H9 (cell line): ENCODE measurements around the gene UMPS. TPM values are rescaled to one million over a fixed set of nuclear protein-coding genes. Genes with fewer than 3 reads are reported as not detected.
A peak's percentile ranks its signal among the peaks of the same experiment; 100 is the strongest.

Experiments used
- DNase-seq: peaks from one replicate; pipeline ENCODE4 v3.0.0-alpha.2; 2017
- H2AFZ ChIP-seq: one replicate; pipeline ENCODE4 v1.6.1; 2013; ENCODE audit warnings: mild to moderate bottlenecking, low read length, control low read depth, moderate library complexity
- H2AK5ac ChIP-seq: 2 replicates; pipeline ENCODE4 v1.6.1; 2013; ENCODE audit warnings: low read length, control low read depth, mixed read lengths; ENCODE audit not compliant: insufficient read length
- H2BK120ac ChIP-seq: one replicate; pipeline ENCODE4 v1.6.1; 2013; ENCODE audit warnings: low read depth, mild to moderate bottlenecking, low read length, control low read depth, inconsistent platforms; ENCODE audit not compliant: poor library complexity, severe bottlenecking
- H2BK12ac ChIP-seq: 2 replicates; pipeline ENCODE4 v1.6.1; 2013; ENCODE audit warnings: low read length, control low read depth, mixed read lengths, low read depth; ENCODE audit not compliant: insufficient read length
- H2BK15ac ChIP-seq: 2 replicates; pipeline ENCODE4 v1.6.1; 2013; ENCODE audit warnings: low read depth, low read length, control low read depth
- H2BK20ac ChIP-seq: one replicate; pipeline ENCODE4 v1.6.1; 2013; ENCODE audit warnings: low read depth, mild to moderate bottlenecking, low read length, control low read depth, inconsistent platforms; ENCODE audit not compliant: poor library complexity, severe bottlenecking
- H2BK5ac ChIP-seq: 2 replicates; pipeline ENCODE4 v1.6.1; 2013; ENCODE audit warnings: low read length, control low read depth, mixed read lengths; ENCODE audit not compliant: insufficient read length
- H3K14ac ChIP-seq: 2 replicates; pipeline ENCODE4 v1.6.1; 2013; ENCODE audit warnings: low read length, control low read depth; ENCODE audit not compliant: insufficient read depth
- H3K18ac ChIP-seq: 2 replicates; pipeline ENCODE4 v1.6.1; 2013; ENCODE audit warnings: low read depth, mild to moderate bottlenecking, mixed read lengths, low read length, control low read depth; ENCODE audit not compliant: insufficient read length
- H3K23ac ChIP-seq: 2 replicates; pipeline ENCODE4 v1.6.1; 2013; ENCODE audit warnings: low read length, control low read depth, mixed read lengths, low read depth; ENCODE audit not compliant: insufficient read length
- H3K23me2 ChIP-seq: 2 replicates; pipeline ENCODE4 v1.6.1; 2013; ENCODE audit warnings: low read depth, mild to moderate bottlenecking, mixed read lengths, low read length, control low read depth; ENCODE audit not compliant: insufficient read length, poor library complexity, severe bottlenecking
- H3K27ac ChIP-seq: 2 replicates; pipeline ENCODE4 v1.5.1; 2013; ENCODE audit warnings: low read length, control low read depth, mixed read lengths, low read depth; ENCODE audit not compliant: insufficient read length
- H3K27me3 ChIP-seq: 2 replicates; pipeline ENCODE4 v1.6.1; 2013; ENCODE audit warnings: low read length, control low read depth, inconsistent platforms; ENCODE audit not compliant: insufficient read depth
- H3K4ac ChIP-seq: 2 replicates; pipeline ENCODE4 v1.6.1; 2013; ENCODE audit warnings: low read depth, mild to moderate bottlenecking, control low read depth, inconsistent platforms, low read length, moderate library complexity
- H3K4me1 ChIP-seq: 2 replicates; pipeline ENCODE4 v1.6.1; 2013; ENCODE audit warnings: low read length, control low read depth, inconsistent platforms; ENCODE audit not compliant: insufficient read depth
- H3K4me2 ChIP-seq: 2 replicates; pipeline ENCODE4 v1.6.1; 2013; ENCODE audit warnings: low read length, control low read depth, mixed read lengths; ENCODE audit not compliant: insufficient read length, insufficient read depth
- H3K56ac ChIP-seq: 2 replicates; pipeline ENCODE4 v1.6.1; 2013; ENCODE audit warnings: low read depth, mild to moderate bottlenecking, mixed read lengths, low read length, control low read depth; ENCODE audit not compliant: insufficient read length
- H3K79me1 ChIP-seq: 2 replicates; pipeline ENCODE4 v1.6.1; 2013; ENCODE audit warnings: low read depth, mild to moderate bottlenecking, moderate library complexity, low read length, control low read depth, inconsistent platforms; ENCODE audit not compliant: insufficient read depth, poor library complexity, severe bottlenecking
- H3K79me2 ChIP-seq: 2 replicates; pipeline ENCODE4 v1.6.1; 2013; ENCODE audit warnings: low read length, control low read depth, inconsistent platforms; ENCODE audit not compliant: insufficient read depth
- H3K9ac ChIP-seq: 2 replicates; pipeline ENCODE4 v1.6.1; 2013; ENCODE audit warnings: low read length, control low read depth, mixed read lengths; ENCODE audit not compliant: insufficient read length; ENCODE audit errors: extremely low read depth
- H3K9me3 ChIP-seq: one replicate; pipeline ENCODE4 v1.6.1; 2013; ENCODE audit warnings: low read depth, low read length, inconsistent platforms; ENCODE audit not compliant: control insufficient read depth
- H3T11ph ChIP-seq: one replicate; pipeline ENCODE4 v1.6.1; 2013; ENCODE audit warnings: mild to moderate bottlenecking, low read length, control low read depth, inconsistent platforms
- H4K20me1 ChIP-seq: one replicate; pipeline ENCODE4 v1.6.1; 2013; ENCODE audit not compliant: control insufficient read depth, insufficient read length, insufficient read depth
- H4K5ac ChIP-seq: 2 replicates; pipeline ENCODE4 v1.6.1; 2013; ENCODE audit warnings: low read depth, mild to moderate bottlenecking, mixed read lengths, low read length, control low read depth; ENCODE audit not compliant: insufficient read length
- H4K8ac ChIP-seq: replicated peaks from 2 replicates; pipeline ENCODE4 v1.6.1; 2013; ENCODE audit warnings: low read length, control low read depth, mixed read lengths, low read depth; ENCODE audit not compliant: insufficient read length
- H4K91ac ChIP-seq: 2 replicates; pipeline ENCODE4 v1.6.1; 2013; ENCODE audit warnings: low read depth, mild to moderate bottlenecking, moderate library complexity, mixed read lengths, low read length, control low read depth; ENCODE audit not compliant: insufficient read length
- H3K27ac Mint-ChIP-seq, 3 experiments: 2 replicates in 2 of 3; 3 replicates in 1 of 3; pipeline ENCODE4 v1.8.0; 2020 to 2021; ENCODE audit warnings: mixed read lengths in 3 of 3, mild to moderate bottlenecking in 1 of 3, moderate library complexity in 1 of 3
- H3K27me3 Mint-ChIP-seq: 2 replicates; pipeline ENCODE4 v1.8.0; 2021; ENCODE audit warnings: low read depth, mild to moderate bottlenecking, moderate library complexity, mixed read lengths
- H3K36me3 Mint-ChIP-seq, 3 experiments: 2 replicates in 2 of 3; 3 replicates in 1 of 3; pipeline ENCODE4 v1.8.0; 2020 to 2021; ENCODE audit warnings: low read depth in 3 of 3, mixed read lengths in 3 of 3; ENCODE audit not compliant: insufficient read depth in 1 of 3
- H3K4me1 Mint-ChIP-seq, 2 experiments: 2 replicates each; pipeline ENCODE4 v1.8.0; 2020; ENCODE audit warnings: mixed read lengths in 2 of 2
- H3K4me3 Mint-ChIP-seq, 2 experiments: 2 replicates in 1 of 2; 3 replicates in 1 of 2; pipeline ENCODE4 v1.8.0; 2020 to 2021; ENCODE audit warnings: mild to moderate bottlenecking in 2 of 2, mixed read lengths in 2 of 2, moderate library complexity in 1 of 2
- H3K9me3 Mint-ChIP-seq, 2 experiments: 2 replicates in 1 of 2; 3 replicates in 1 of 2; pipeline ENCODE4 v1.8.0; 2020; ENCODE audit warnings: mild to moderate bottlenecking in 2 of 2, mixed read lengths in 2 of 2, moderate library complexity in 1 of 2
- CTCF ChIP-seq: fragments of 200-600 bp; sonication (generic); conservative IDR thresholded peaks from 3 replicates; pipeline ENCODE4 v1.8.0; 2021; ENCODE audit warnings: antibody characterized with exemption, mild to moderate bottlenecking
- WGBS: extraction: QIAGEN DNeasy Blood & Tissue Kit; methylation state at CpG from one replicate; pipeline ENCODE4 v1.1.7; 2013; ENCODE audit warnings: missing lambda C conversion rate, low lambda C conversion rate, mixed read lengths; ENCODE audit not compliant: insufficient read length; ENCODE audit errors: extremely low coverage; 5-methylcytosine and 5-hydroxymethylcytosine counted together
- total RNA-seq: library from RNA; stranded (reverse); gene quantifications from 2 replicates; pipeline ENCODE4 v1.2.1, GENCODE V29; 2021

The UMPS gene
- total RNA-seq, 1 experiment from 2014 or later: 65.4 TPM

GRCh38 chr3:124745756-124746155 lies 15.5 kb downstream of the UMPS start:
- DNase-seq: no peak
- H3K4me3 Mint-ChIP-seq: no peak overlapping the region
- H2BK12ac ChIP-seq: no peak overlapping the region
- WGBS: no CpG with 5 or more reads among the region's 6 CpGs
- no peaks in the 10 kb centered on the region for H3K4me1 ChIP-seq
- H3K27ac ChIP-seq: no peak overlapping the region
- no peak overlapping the region for H2AK5ac ChIP-seq
- no peak overlapping the region for H3K56ac ChIP-seq
- no peak overlapping the region for H2BK20ac ChIP-seq
- H2BK15ac ChIP-seq: no peak overlapping the region
- no peaks in the 10 kb centered on the region for H3K79me2 ChIP-seq
- no peaks in the 10 kb centered on the region for H3K79me1 ChIP-seq
- no peak overlapping the region for H3K23ac ChIP-seq
- no peaks in the 10 kb centered on the region; the same call in 1 of the 2 replicates for H3K27me3 Mint-ChIP-seq
- peaks cover 28 to 65% (median 51%) of the 10 kb centered on the region in 3 experiments for H3K36me3 Mint-ChIP-seq
- H3K4ac ChIP-seq: no peak overlapping the region
- no peak overlapping the region for H2BK5ac ChIP-seq
- no peak for TF ChIP-seq CTCF
- H3K9ac ChIP-seq: no peak overlapping the region
- no peaks in the 10 kb centered on the region for H3K23me2 ChIP-seq
- peak overlapping the region in 1 of 3 experiments; percentile 59; a peak in 2 of 7 replicates for H3K27ac Mint-ChIP-seq
- no peak overlapping the region for H2AFZ ChIP-seq
- no peak overlapping the region for H3T11ph ChIP-seq
- H3K4me2 ChIP-seq: no peak overlapping the region
- H3K4me1 Mint-ChIP-seq: peaks cover 3 to 5% of the 10 kb centered on the region in 2 experiments; a peak in 1 of 4 replicates
- H3K9me3 ChIP-seq: no peaks in the 10 kb centered on the region
- no peaks in the 10 kb centered on the region for H3K27me3 ChIP-seq
- H3K14ac ChIP-seq: no peak overlapping the region
- no peak overlapping the region for H2BK120ac ChIP-seq
- H3K9me3 Mint-ChIP-seq: peaks cover 2 to 3% of the 10 kb centered on the region in 2 experiments; a peak in 2 of 5 replicates
- H4K91ac ChIP-seq: no peak overlapping the region
- H3K18ac ChIP-seq: no peak overlapping the region
- no peak overlapping the region for H4K8ac ChIP-seq
- no peaks in the 10 kb centered on the region for H4K20me1 ChIP-seq
- no peak overlapping the region for H4K5ac ChIP-seq
